ENCODE data around the gene TULP4. TPM values are rescaled to one million over a fixed set of nuclear protein-coding genes. Genes with fewer than 3 reads are reported as not detected.
"Not testable (repeated sequence)": the region's sequence is repeated elsewhere in the genome, so short reads cannot be mapped to it uniquely, and the experiment has no call there.

TULP4 gene
- total RNA-seq, 1 donor from 2014 or later, result 105 TPM

DNA sequence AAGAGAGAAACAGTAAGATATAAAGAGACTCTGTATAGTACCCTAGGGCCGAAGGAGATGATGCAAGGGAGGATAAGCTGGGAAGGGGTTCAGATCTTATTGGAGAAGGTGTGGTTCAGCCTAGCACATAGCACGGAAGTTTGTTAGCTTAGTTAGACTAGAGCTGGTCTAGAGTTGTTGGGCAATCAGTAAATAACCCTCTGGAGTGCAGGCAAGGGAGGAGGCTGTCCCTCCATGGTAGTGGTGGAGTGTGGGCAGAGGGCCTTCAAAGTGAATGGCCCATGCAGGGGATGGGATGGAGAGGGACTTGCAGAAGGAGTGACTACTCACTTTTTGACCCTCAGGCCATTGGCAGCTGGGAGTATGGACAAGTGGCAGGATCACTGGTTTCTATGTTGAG is 20.0 kb downstream of the TULP4 start:
- TF ChIP-seq, protein P1, sequence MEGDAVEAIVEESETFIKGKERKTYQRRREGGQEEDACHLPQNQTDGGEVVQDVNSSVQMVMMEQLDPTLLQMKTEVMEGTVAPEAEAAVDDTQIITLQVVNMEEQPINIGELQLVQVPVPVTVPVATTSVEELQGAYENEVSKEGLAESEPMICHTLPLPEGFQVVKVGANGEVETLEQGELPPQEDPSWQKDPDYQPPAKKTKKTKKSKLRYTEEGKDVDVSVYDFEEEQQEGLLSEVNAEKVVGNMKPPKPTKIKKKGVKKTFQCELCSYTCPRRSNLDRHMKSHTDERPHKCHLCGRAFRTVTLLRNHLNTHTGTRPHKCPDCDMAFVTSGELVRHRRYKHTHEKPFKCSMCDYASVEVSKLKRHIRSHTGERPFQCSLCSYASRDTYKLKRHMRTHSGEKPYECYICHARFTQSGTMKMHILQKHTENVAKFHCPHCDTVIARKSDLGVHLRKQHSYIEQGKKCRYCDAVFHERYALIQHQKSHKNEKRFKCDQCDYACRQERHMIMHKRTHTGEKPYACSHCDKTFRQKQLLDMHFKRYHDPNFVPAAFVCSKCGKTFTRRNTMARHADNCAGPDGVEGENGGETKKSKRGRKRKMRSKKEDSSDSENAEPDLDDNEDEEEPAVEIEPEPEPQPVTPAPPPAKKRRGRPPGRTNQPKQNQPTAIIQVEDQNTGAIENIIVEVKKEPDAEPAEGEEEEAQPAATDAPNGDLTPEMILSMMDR (IDR thresholded peaks at IDR 0.05; ENCODE audit: insufficient read depth, low read length, poor library complexity, severe bottlenecking), result no peak
- H3K4me3 ChIP-seq (ENCODE audit: low read depth, low read length), result no peak overlapping the region
- no peaks in the 10 kb centered on the region for H3K27me3 ChIP-seq (ENCODE audit: control insufficient read depth, insufficient read depth, low read length)
- DNase-seq (ENCODE audit: low read depth), result no peak
- H3K36me3 ChIP-seq (ENCODE audit: control insufficient read depth, insufficient read depth, low read length), result no peaks in the 10 kb centered on the region

DNA sequence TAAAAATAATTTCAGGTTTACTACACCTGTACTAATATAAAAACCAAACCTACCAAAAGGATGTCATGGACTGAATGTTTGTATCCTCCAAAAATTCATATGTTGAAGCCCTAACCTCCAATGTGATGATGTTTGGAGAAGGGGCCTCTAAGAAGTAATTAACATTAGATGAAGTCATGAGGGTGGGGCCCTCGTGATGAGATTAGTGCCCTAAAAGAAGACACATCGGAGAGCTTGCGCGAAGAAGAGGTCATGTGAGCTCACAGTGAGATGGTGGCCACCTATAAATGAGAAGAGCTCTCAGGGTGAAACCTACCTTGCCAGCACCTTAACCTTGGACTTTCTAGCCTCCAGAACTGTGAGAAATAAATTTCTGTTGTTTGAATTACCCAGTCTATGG is 20.8 kb downstream of the TULP4 start:
- Histone ChIP-seq H3K4me3 (ENCODE audit: low read depth, low read length) (no peak overlapping the region), H3K36me3 (ENCODE audit: control insufficient read depth, insufficient read depth, low read length) (no peaks in the 10 kb centered on the region), H3K27me3 (ENCODE audit: control insufficient read depth, insufficient read depth, low read length) (no peaks in the 10 kb centered on the region)
- no peak for DNase-seq (ENCODE audit: low read depth)
- TF ChIP-seq, protein P1 (IDR thresholded peaks at IDR 0.05; ENCODE audit: insufficient read depth, low read length, poor library complexity, severe bottlenecking), result no peak

DNA sequence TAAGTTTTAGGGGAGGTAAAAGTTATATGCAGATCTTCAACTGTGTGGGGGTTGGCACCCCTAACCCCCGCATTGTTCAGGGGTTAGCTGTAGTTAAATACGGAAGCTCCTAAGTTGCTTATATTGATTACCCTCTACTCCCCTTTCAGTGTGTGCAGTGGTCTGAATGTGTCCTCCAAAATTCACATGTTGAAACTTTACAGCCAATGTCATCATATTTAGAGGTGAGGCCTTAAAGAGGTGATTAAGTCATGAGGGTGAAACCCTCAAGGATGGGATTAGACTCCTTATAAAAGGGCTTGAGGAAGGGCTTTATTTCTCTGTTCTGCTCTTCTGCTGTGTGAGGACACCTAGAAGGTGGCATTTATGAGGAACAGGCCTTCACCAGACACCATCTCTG is 22.3 kb downstream of the TULP4 start:
- Histone ChIP-seq H3K4me3 (ENCODE audit: low read depth, low read length) (no peak overlapping the region), H3K27me3 (ENCODE audit: control insufficient read depth, insufficient read depth, low read length) (no peaks in the 10 kb centered on the region), H3K36me3 (ENCODE audit: control insufficient read depth, insufficient read depth, low read length) (no peaks in the 10 kb centered on the region)
- DNase-seq (ENCODE audit: low read depth), result no peak
- TF ChIP-seq, protein P1 (IDR thresholded peaks at IDR 0.05; ENCODE audit: insufficient read depth, low read length, poor library complexity, severe bottlenecking), result no peak

DNA sequence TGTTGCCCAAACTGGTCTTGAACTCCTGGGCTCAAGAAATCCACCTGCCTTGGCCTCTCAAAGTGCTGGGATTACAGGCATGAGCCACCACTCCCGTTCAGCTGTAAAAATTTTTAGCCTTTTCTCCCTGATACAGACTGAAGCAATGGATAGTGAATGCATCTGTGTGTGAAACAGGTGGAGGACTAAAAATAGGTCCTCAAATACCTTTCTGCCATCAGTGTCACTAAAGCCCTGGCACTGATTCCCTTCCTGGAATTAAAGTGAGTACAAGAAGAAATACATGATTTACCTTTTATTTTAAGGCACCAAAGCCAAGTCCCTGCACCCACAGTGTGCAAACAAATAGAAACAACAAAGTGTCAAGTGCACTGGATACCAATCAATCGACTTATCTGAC is 25.1 kb downstream of the TULP4 start:
- TF ChIP-seq, protein P1 (IDR thresholded peaks at IDR 0.05; ENCODE audit: insufficient read depth, low read length, poor library complexity, severe bottlenecking), result no peak
- DNase-seq (ENCODE audit: low read depth), result no peak
- Histone ChIP-seq H3K27me3 (ENCODE audit: control insufficient read depth, insufficient read depth, low read length) (no peaks in the 10 kb centered on the region), H3K4me3 (ENCODE audit: low read depth, low read length) (no peak overlapping the region), H3K36me3 (ENCODE audit: control insufficient read depth, insufficient read depth, low read length) (no peaks in the 10 kb centered on the region)

DNA sequence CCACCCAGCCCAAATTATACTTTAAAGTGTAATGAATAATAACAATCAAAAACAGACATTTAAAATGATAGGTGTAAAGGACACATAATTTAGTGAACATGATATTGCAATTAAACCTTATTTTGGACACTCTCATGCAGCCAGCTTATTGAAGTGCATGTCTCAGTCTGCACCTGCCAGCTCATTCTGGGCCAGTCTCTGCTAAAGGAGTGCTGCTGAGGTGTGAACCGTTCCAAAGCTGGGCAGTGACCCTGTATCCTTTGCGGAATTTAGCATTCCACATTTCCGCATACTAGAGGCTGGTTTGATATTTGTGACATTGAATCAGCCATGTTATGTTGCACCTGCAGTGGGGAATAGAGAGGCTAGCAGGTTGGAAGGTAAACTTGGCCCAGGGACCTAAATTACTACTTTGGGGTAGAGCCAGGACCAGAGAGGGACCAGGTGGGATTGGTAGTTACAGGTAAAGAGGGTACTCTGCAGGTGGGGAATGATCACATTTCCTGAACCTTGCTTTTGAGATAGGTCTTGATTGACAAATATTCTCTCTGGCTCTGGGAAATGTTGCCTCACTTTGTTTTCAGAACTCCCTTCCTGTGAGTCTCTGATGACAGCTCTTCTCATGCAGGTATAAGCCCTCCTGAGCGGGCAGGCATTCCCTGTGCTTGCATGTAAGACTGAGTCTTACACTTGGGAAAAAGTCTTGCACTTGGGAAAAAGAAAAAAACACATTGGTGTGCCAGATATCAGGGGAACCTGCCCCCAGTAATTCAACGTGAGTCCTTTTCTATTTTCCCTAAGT is 26.2 kb downstream of the TULP4 start:
- no peak overlapping the region for H3K4me3 ChIP-seq (ENCODE audit: low read depth, low read length)
- H3K27me3 ChIP-seq (ENCODE audit: control insufficient read depth, insufficient read depth, low read length), result no peaks in the 10 kb centered on the region
- TF ChIP-seq, protein P1 (IDR thresholded peaks at IDR 0.05; ENCODE audit: insufficient read depth, low read length, poor library complexity, severe bottlenecking), result no peak
- no peak for DNase-seq (ENCODE audit: low read depth)
- H3K36me3 ChIP-seq (ENCODE audit: control insufficient read depth, insufficient read depth, low read length), result no peaks in the 10 kb centered on the region

DNA sequence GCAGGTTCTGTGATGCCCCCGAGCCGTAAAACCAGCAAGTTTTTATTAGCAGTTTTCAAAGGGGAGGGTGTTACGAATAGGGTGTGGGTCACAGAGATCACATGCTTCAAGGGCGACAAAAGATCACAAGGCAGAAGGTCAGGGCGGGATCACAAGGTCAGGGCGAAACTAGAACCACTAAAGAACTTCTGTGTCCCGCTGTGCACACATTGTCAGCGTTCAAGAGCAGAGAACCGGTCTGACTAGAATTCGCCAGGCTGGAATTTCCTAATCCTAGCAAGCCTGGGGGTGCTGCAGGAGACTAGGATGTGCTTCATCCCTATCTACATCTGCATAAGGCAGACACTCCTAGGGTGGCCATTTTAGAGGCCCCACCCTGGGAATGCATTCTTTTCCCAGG is 26.9 kb downstream of the TULP4 start:
- not testable (repeated sequence) for H3K4me3 ChIP-seq (ENCODE audit: low read depth, low read length); H3K36me3 ChIP-seq (ENCODE audit: control insufficient read depth, insufficient read depth, low read length); H3K27me3 ChIP-seq (ENCODE audit: control insufficient read depth, insufficient read depth, low read length); DNase-seq (ENCODE audit: low read depth)

Measured in kidney epithelial cell (primary cell).